SU-DHL-6 (cell line): ENCODE results near the gene DEAF1.
"Not testable (repeated sequence)": the region's sequence is repeated elsewhere in the genome, so short reads cannot be mapped to it uniquely, and the experiment has no call there.

Source experiments
- H2AFZ ChIP-seq: fragments of 200-600 bp; sonication (generic); 2 replicates; pipeline ENCODE4 v1.6.1; 2014; ENCODE audit warnings: low read depth, mild to moderate bottlenecking, moderate library complexity, mixed read lengths, antibody characterized with exemption, low read length; ENCODE audit not compliant: severe bottlenecking
- H3F3A ChIP-seq: fragments of 200-600 bp; shearing (Covaris generic); 2 replicates; pipeline ENCODE4 v1.6.0; 2016; ENCODE audit warnings: antibody characterized with exemption, mild to moderate bottlenecking; ENCODE audit not compliant: insufficient read depth
- H3K27ac ChIP-seq: fragments of 200-600 bp; sonication (generic); 2 replicates; pipeline ENCODE4 v1.5.1; 2016; ENCODE audit warnings: low read depth, mild to moderate bottlenecking, low read length, moderate library complexity, mixed read lengths
- H3K27me3 ChIP-seq: fragments of 200-600 bp; sonication (generic), shearing (Covaris generic); 2 replicates; pipeline ENCODE4 v1.6.0; 2014; ENCODE audit warnings: mild to moderate bottlenecking, low read length
- H3K36me3 ChIP-seq: fragments of 200-600 bp; sonication (generic); 2 replicates; pipeline ENCODE4 v1.6.1; 2014; ENCODE audit warnings: mild to moderate bottlenecking, low read length, mixed read lengths
- H3K4me2 ChIP-seq: fragments of 300-600, 200-600 bp; shearing (Covaris generic), sonication (generic); 2 replicates; pipeline ENCODE4 v1.6.0; 2014; ENCODE audit warnings: low read length, low read depth, mild to moderate bottlenecking; ENCODE audit not compliant: poor library complexity, severe bottlenecking
- H3K4me3 ChIP-seq: fragments of 200-600 bp; sonication (generic); 2 replicates; pipeline ENCODE4 v1.5.1; 2014; ENCODE audit warnings: antibody characterized with exemption, low read length, mild to moderate bottlenecking, mixed read lengths; ENCODE audit not compliant: insufficient read depth, poor library complexity, severe bottlenecking
- H3K79me2 ChIP-seq: fragments of 200-600 bp; sonication (generic); 2 replicates; pipeline ENCODE4 v1.6.1; 2014; ENCODE audit warnings: mild to moderate bottlenecking, low read length, moderate library complexity; ENCODE audit not compliant: insufficient read depth
- H3K9ac ChIP-seq: fragments of 200-600 bp; sonication (generic); 2 replicates; pipeline ENCODE4 v1.7.0; 2014; ENCODE audit warnings: mild to moderate bottlenecking, low read length
- H3K9me2 ChIP-seq: fragments of 200-600 bp; sonication (generic); replicated peaks from 2 replicates; pipeline ENCODE4 v1.6.1; 2014; ENCODE audit warnings: low read length; ENCODE audit not compliant: insufficient read depth
- H3K9me3 ChIP-seq: fragments of 200-600 bp; sonication (generic); 2 replicates; pipeline ENCODE4 v1.6.1; 2014; ENCODE audit warnings: low read length, mixed read lengths; ENCODE audit not compliant: insufficient read depth
- H4K20me1 ChIP-seq: fragments of 200-600 bp; sonication (generic); 2 replicates; pipeline ENCODE4 v1.6.1; 2014; ENCODE audit warnings: low read depth, mild to moderate bottlenecking, antibody characterized with exemption, low read length, moderate library complexity, mixed read lengths
- CTCF ChIP-seq: fragments of 200-600 bp; sonication (generic); IDR thresholded peaks from one replicate; pipeline ENCODE4 v1.5.1; 2017; ENCODE audit warnings: antibody characterized with exemption, mild to moderate bottlenecking, low read length, moderate library complexity; ENCODE audit not compliant: insufficient read depth, poor library complexity, severe bottlenecking
- EZH2phosphoT487 ChIP-seq: fragments of 200-600 bp; sonication (generic), shearing (Covaris generic); conservative IDR thresholded peaks from 2 replicates; pipeline ENCODE4 v1.6.1; 2018; ENCODE audit warnings: mild to moderate bottlenecking, antibody characterized with exemption, low read length, moderate library complexity, mixed read lengths

Gene DEAF1

GRCh38 chr11:737366-737765 is 42.3 kb upstream of the DEAF1 start:
- Histone ChIP-seq H3K9ac (no peak overlapping the region), H3K9me3 (no peaks in the 10 kb centered on the region), H3K4me3 (no peak overlapping the region), H2AFZ (no peak overlapping the region), H3K27ac (no peak overlapping the region), H3K36me3 (no peaks in the 10 kb centered on the region), H3F3A (no peaks in the 10 kb centered on the region), H4K20me1 (no peaks in the 10 kb centered on the region), H3K9me2 (no peaks in the 10 kb centered on the region), H3K4me2 (no peak overlapping the region), H3K27me3 (no peaks in the 10 kb centered on the region), H3K79me2 (no peaks in the 10 kb centered on the region)
- no peak for TF ChIP-seq CTCF
- TF ChIP-seq EZH2phosphoT487, result no peak

- H3K9me2 ChIP-seq, H4K20me1 ChIP-seq, H3K4me3 ChIP-seq, H3K9me3 ChIP-seq, H3F3A ChIP-seq, H3K4me2 ChIP-seq, H3K79me2 ChIP-seq, H2AFZ ChIP-seq, H3K36me3 ChIP-seq, H3K27ac ChIP-seq, H3K27me3 ChIP-seq, H3K9ac ChIP-seq: not testable (repeated sequence)
Measured at GRCh38 chr11:734541-734940, 39.5 kb upstream of the DEAF1 start.

GRCh38 chr11:733072-733471 is 38.0 kb upstream of the DEAF1 start:
- Histone ChIP-seq H3K4me3 (no peak overlapping the region), H3K79me2 (no peaks in the 10 kb centered on the region), H3K27ac (no peak overlapping the region), H4K20me1 (no peaks in the 10 kb centered on the region), H3K36me3 (no peaks in the 10 kb centered on the region), H3K9me3 (no peaks in the 10 kb centered on the region), H3F3A (no peaks in the 10 kb centered on the region), H2AFZ (no peak overlapping the region), H3K9me2 (no peaks in the 10 kb centered on the region), H3K9ac (no peak overlapping the region), H3K4me2 (no peak overlapping the region), H3K27me3 (no peaks in the 10 kb centered on the region)
- no peak for TF ChIP-seq CTCF
- no peak for TF ChIP-seq EZH2phosphoT487

GRCh38 chr11:729492-730074 is 34.6 kb upstream of the DEAF1 start:
- Histone ChIP-seq H3K79me2 (no peaks in the 10 kb centered on the region), H3K9me2 (no peaks in the 10 kb centered on the region), H3K27me3 (no peaks in the 10 kb centered on the region), H3K9ac (no peak overlapping the region), H3K9me3 (no peaks in the 10 kb centered on the region), H3K27ac (no peak overlapping the region), H3K36me3 (no peaks in the 10 kb centered on the region), H3K4me2 (no peak overlapping the region), H3K4me3 (no peak overlapping the region), H2AFZ (no peak overlapping the region), H3F3A (no peaks in the 10 kb centered on the region), H4K20me1 (no peaks in the 10 kb centered on the region)
- TF ChIP-seq CTCF (no peak), EZH2phosphoT487 (no peak)
